Type B pancreatic cell (in vitro differentiated cells): ENCODE measurements around the gene CCDC154. TPM values are rescaled to one million over a fixed set of nuclear protein-coding genes. Genes with fewer than 3 reads are reported as not detected.

Source experiments
- DNase-seq: peaks from one replicate; pipeline ENCODE4 v3.0.0; 2021; ENCODE audit warnings: mixed read lengths; ENCODE audit not compliant: unreplicated experiment; ENCODE audit errors: extremely low spot score
- H3K27ac Mint-ChIP-seq: 2 replicates; pipeline ENCODE4 v1.8.0; 2021; ENCODE audit warnings: mild to moderate bottlenecking, mixed read lengths
- H3K27me3 Mint-ChIP-seq: 2 replicates; pipeline ENCODE4 v1.8.0; 2021; ENCODE audit warnings: mixed read lengths
- H3K36me3 Mint-ChIP-seq: 2 replicates; pipeline ENCODE4 v1.8.0; 2021; ENCODE audit warnings: mixed read lengths
- H3K4me1 Mint-ChIP-seq: one replicate; pipeline ENCODE4 v1.8.0; 2021; ENCODE audit warnings: mixed read lengths; ENCODE audit not compliant: unreplicated experiment
- H3K4me3 Mint-ChIP-seq: 2 replicates; pipeline ENCODE4 v1.8.0; 2021; ENCODE audit warnings: mild to moderate bottlenecking, mixed read lengths
- H3K9me3 Mint-ChIP-seq: 2 replicates; pipeline ENCODE4 v1.8.0; 2021; ENCODE audit warnings: mixed read lengths
- total RNA-seq: library from RNA; stranded (reverse); gene quantifications from 2 replicates; pipeline ENCODE4 v1.2.1, GENCODE V29; 2021; ENCODE audit warnings: low replicate concordance
- TF ChIP-seq, protein P1 (sequence below): fragments of 200-600 bp; sonication (generic); conservative IDR thresholded peaks from 2 replicates; pipeline ENCODE4 v1.5.0; 2021; ENCODE audit warnings: antibody characterized with exemption, mild to moderate bottlenecking

CCDC154 gene
- total RNA-seq, 1 donor from 2014 or later: 5.0 TPM

DNA sequence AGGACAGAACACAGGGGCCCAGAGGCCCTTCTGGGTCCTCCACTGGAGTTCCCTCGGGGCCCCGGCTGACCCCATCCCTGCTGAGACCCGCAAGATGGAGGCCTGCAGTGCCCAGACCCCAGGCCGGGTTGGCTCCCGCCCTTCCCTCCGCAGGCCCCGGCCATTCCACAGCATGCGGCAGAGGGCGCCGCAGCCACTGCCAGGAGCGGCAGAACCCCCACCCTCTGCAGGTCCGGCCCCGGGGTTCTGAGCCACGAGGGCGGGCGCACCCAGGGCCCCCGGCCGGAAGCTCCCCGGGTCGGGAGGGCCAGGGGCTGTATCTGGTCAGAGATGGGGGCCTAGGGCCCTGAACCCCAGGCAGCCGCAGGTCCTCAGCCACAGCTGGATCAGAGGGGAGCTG, 15.8 kb downstream of the CCDC154 start:
- H3K4me3 Mint-ChIP-seq: no peak overlapping the region
- no peak overlapping the region for H3K27ac Mint-ChIP-seq
- no peaks in the 10 kb centered on the region for H3K27me3 Mint-ChIP-seq
- no peaks in the 10 kb centered on the region for H3K9me3 Mint-ChIP-seq
- no peak for DNase-seq
- TF ChIP-seq, protein P1, sequence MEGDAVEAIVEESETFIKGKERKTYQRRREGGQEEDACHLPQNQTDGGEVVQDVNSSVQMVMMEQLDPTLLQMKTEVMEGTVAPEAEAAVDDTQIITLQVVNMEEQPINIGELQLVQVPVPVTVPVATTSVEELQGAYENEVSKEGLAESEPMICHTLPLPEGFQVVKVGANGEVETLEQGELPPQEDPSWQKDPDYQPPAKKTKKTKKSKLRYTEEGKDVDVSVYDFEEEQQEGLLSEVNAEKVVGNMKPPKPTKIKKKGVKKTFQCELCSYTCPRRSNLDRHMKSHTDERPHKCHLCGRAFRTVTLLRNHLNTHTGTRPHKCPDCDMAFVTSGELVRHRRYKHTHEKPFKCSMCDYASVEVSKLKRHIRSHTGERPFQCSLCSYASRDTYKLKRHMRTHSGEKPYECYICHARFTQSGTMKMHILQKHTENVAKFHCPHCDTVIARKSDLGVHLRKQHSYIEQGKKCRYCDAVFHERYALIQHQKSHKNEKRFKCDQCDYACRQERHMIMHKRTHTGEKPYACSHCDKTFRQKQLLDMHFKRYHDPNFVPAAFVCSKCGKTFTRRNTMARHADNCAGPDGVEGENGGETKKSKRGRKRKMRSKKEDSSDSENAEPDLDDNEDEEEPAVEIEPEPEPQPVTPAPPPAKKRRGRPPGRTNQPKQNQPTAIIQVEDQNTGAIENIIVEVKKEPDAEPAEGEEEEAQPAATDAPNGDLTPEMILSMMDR: no peak
- no peaks in the 10 kb centered on the region for H3K4me1 Mint-ChIP-seq
- no peaks in the 10 kb centered on the region for H3K36me3 Mint-ChIP-seq

DNA sequence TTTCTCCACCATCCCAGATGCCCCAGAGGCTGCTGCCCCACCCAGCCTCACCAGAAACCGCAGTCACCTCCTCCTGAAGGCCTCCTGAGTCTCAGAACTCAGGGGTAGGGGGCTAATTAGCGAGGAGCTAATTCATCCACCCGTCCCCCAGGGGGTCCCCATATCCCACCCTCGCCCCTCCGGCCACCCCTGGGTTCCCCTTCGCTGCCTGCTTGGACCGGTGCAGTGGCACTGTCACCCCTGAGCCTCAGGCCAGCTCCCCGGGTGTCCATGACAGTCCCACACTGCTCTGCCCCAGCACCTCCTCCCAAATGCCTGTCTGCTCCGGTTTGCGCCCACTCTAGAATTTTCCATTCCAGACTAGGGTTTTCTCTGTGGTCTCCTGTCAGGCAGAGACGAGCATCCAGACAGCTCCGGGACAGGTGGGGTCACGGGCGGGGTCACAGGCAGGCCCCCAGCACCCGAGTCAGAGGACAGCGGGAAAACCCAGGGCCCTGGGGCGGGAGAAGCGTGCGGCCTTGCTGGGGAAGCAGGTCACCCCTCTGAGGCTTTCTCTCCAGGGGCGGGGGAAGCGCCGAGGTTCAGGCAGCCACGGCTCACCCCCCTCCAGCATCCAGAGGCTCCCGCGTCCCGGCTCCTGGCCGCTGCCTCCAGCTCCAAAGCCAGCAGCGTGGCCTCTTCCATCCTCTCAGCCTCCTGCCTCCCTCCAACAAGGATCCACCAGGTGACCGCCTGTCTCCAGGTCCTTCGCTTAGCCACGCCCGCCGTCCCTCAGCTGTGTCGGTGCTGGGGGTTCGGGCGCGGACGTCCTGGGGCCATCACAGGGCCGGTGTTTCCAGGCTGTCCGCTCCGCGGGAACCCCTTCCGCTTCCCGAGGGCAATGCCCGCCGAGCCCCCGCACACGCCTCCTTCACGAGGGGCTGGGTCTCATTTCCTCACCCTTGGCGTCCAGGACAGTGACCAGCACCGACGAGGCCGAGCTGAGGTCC, 16.6 kb downstream of the CCDC154 start:
- no peaks in the 10 kb centered on the region for H3K4me1 Mint-ChIP-seq
- DNase-seq: no peak
- H3K36me3 Mint-ChIP-seq: no peaks in the 10 kb centered on the region
- TF ChIP-seq, protein P1: no peak
- no peak overlapping the region for H3K4me3 Mint-ChIP-seq
- no peak overlapping the region for H3K27ac Mint-ChIP-seq
- no peaks in the 10 kb centered on the region for H3K9me3 Mint-ChIP-seq
- H3K27me3 Mint-ChIP-seq: no peaks in the 10 kb centered on the region

- Mint-ChIP-seq H3K27ac (no peak overlapping the region), H3K4me1 (no peaks in the 10 kb centered on the region), H3K9me3 (no peaks in the 10 kb centered on the region), H3K4me3 (no peak overlapping the region), H3K27me3 (no peaks in the 10 kb centered on the region), H3K36me3 (no peaks in the 10 kb centered on the region)
- TF ChIP-seq, protein P1: no peak
- DNase-seq: peak; percentile 67
These were observed 17.5 kb downstream of the CCDC154 start for GRCh38 chr16:1426734-1427471.

DNA sequence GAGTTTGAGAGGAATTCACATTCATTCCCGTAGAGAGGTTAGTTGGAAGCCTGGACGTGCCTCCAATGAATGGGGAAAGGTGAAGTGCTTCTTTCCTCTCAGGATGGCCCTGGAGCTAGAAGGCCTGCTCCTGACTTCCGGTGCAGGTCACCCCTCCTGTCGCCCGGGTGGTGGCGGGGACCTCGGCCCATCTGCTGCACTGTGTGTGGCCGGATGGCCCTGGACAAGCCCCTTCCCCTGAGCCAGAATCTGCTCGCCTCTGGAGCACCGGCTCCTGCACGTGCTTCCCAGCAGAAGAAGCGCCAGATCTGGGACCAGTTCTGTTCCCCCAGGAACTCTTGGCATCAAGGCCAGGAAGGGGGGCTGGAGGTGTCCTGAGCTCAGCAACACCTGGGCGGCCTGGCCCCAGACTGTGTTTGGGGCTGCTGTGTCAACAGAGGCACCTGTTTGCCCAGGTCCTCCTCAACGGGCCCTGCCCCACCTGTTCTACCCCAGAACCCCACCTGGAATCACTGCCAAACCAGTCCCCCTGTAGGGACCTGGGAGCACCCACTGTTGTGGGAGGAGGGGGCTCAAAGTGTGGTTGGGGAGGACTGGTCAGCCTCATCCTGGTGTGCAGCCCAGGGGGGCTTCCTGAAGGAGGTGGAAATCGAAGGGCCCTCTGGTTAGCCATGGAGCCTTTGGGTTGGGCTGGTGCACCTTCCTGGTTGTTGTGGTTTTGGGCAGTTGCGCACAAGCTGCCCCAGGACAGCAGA, 18.6 kb downstream of the CCDC154 start:
- no peaks in the 10 kb centered on the region for H3K27me3 Mint-ChIP-seq
- peaks cover under 1% of the 10 kb centered on the region for H3K4me1 Mint-ChIP-seq
- H3K4me3 Mint-ChIP-seq: no peak overlapping the region
- TF ChIP-seq, protein P1: no peak
- H3K9me3 Mint-ChIP-seq: no peaks in the 10 kb centered on the region
- DNase-seq: no peak
- H3K36me3 Mint-ChIP-seq: no peaks in the 10 kb centered on the region
- H3K27ac Mint-ChIP-seq: no peak overlapping the region

DNA sequence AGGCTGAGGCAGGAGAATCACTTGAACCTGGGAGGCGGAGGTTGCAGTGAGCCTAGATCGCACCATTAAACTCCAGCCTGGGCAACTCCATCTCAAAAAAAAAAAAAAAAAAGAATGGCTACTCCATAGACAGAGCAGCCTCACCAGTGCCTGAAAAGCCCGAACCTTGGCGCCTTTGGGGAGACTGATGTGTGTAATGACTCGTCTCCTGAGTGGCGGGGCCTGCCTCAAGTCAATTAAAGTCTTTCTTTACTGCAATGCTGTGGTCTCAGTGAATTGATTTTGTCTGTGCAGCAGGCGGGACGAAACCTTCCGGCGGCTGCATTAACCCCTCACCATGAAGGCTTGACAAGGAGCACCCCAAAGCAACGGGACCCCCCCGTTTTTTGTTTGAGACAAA, 20.3 kb downstream of the CCDC154 start:
- H3K36me3 Mint-ChIP-seq: no peaks in the 10 kb centered on the region
- no peak overlapping the region for H3K27ac Mint-ChIP-seq
- TF ChIP-seq, protein P1: no peak
- H3K27me3 Mint-ChIP-seq: no peaks in the 10 kb centered on the region
- no peak overlapping the region for H3K4me3 Mint-ChIP-seq
- no peak for DNase-seq
- H3K9me3 Mint-ChIP-seq: no peaks in the 10 kb centered on the region
- peaks cover 3% of the 10 kb centered on the region for H3K4me1 Mint-ChIP-seq
